Endothelial cell of umbilical vein (primary cell): Measurements from ENCODE around the gene THSD7B. TPM values are rescaled to one million over a fixed set of nuclear protein-coding genes. Genes with fewer than 3 reads are reported as not detected.

Source experiments
- BruUV-seq: library from RNA; stranded (reverse); fragments of 400-500 nt; replicated peaks from 2 replicates; lab custom pipeline; 2021; lab: Mats Ljungman, UMichigan
- CTCF ChIA-PET: fragments of 300-600, 350-600 bp; sonication (Branson Sonifier 250); formaldehyde crosslinking; loops from one replicate; lab custom pipeline; 2021; ENCODE audit warnings: antibody characterized with exemption, inconsistent platforms; lab: Charles Lee
- POLR2A ChIA-PET: fragments of 300-600, 350-600 bp; sonication (Branson Sonifier 250); formaldehyde crosslinking; loops from one replicate; lab custom pipeline; 2021; ENCODE audit warnings: antibody characterized with exemption, inconsistent platforms; lab: Charles Lee
- DNase-seq: peaks from one replicate; pipeline ENCODE4 v3.0.0-alpha.2; 2011; ENCODE audit warnings: low read depth, low spot score
- FAIRE-seq: peaks from 2 replicates; lab custom pipeline; 2011; peaks lifted over from hg19 to GRCh38; lab: Jason Lieb, UNC
- H2AFZ ChIP-seq: 2 replicates; pipeline ENCODE4 v1.6.0; 2012; ENCODE audit warnings: low read depth, low read length, control low read depth, inconsistent platforms
- H3K27ac ChIP-seq: 2 replicates; pipeline ENCODE4 v1.5.1; 2011; ENCODE audit warnings: low read depth, mild to moderate bottlenecking, control low read depth, low read length, moderate library complexity; ENCODE audit not compliant: insufficient read depth
- H3K27me3 ChIP-seq, 2 experiments: 2 replicates each; pipeline versions ENCODE4 v1.6.0 to v1.6.1; 2011; ENCODE audit warnings: low read length in 2 of 2, mixed read lengths in 1 of 2; ENCODE audit not compliant: control insufficient read depth in 2 of 2, insufficient read depth in 2 of 2
- H3K36me3 ChIP-seq, 2 experiments: 2 replicates in 1 of 2; 3 replicates in 1 of 2; pipeline ENCODE4 v1.5.1; 2011; ENCODE audit warnings: low read length in 2 of 2, mild to moderate bottlenecking in 1 of 2, moderate library complexity in 1 of 2; ENCODE audit not compliant: control insufficient read depth in 2 of 2, insufficient read depth in 2 of 2; ENCODE audit errors: extremely low read depth in 1 of 2
- H3K4me1 ChIP-seq: 3 replicates; pipeline ENCODE4 v1.5.1; 2011; ENCODE audit warnings: mild to moderate bottlenecking, low read length; ENCODE audit not compliant: control insufficient read depth, insufficient read depth; ENCODE audit errors: extremely low read depth
- H3K4me2 ChIP-seq: 2 replicates; pipeline ENCODE4 v1.6.1; 2011; ENCODE audit warnings: low read length, control low read depth, mixed read lengths; ENCODE audit not compliant: insufficient read depth
- H3K4me3 ChIP-seq, 3 experiments: fragments of 200-600 bp in 1 of 3; sonication (generic), shearing (Covaris generic) in 1 of 3; replicated peaks in 1 of 3; 2 replicates each; pipeline ENCODE4 v1.5.1; 2011 to 2016; ENCODE audit warnings: control low read depth in 3 of 3, low read length in 3 of 3, mild to moderate bottlenecking in 2 of 3, inconsistent platforms in 1 of 3, low read depth in 1 of 3, moderate library complexity in 1 of 3; ENCODE audit not compliant: insufficient read depth in 1 of 3
- H3K79me2 ChIP-seq: 2 replicates; pipeline ENCODE4 v1.6.0; 2012; ENCODE audit warnings: low read length, inconsistent platforms; ENCODE audit not compliant: control insufficient read depth, insufficient read depth
- H3K9ac ChIP-seq: replicated peaks from 2 replicates; pipeline ENCODE3; 2011; ENCODE audit warnings: low read length, control low read depth; ENCODE audit not compliant: insufficient read depth; ENCODE audit errors: extremely low read depth
- H3K9me1 ChIP-seq: replicated peaks from 3 replicates; pipeline ENCODE4 v1.6.0; 2011; ENCODE audit warnings: mild to moderate bottlenecking, low read length; ENCODE audit not compliant: control insufficient read depth, insufficient read depth; ENCODE audit errors: extremely low read depth
- H3K9me3 ChIP-seq: replicated peaks from 2 replicates; pipeline ENCODE4 v1.5.1; 2012; ENCODE audit warnings: low read length, inconsistent platforms; ENCODE audit not compliant: control insufficient read depth, insufficient read depth
- H4K20me1 ChIP-seq: replicated peaks from 2 replicates; pipeline ENCODE3; 2011; ENCODE audit warnings: mild to moderate bottlenecking, low read length; ENCODE audit not compliant: control insufficient read depth, insufficient read depth; ENCODE audit errors: extremely low read depth
- CTCF ChIP-seq, 2 donors: IDR thresholded peaks; 1 replicate in 1 of 2; 2 replicates in 1 of 2; pipeline ENCODE4 v1.5.1; 2011; ENCODE audit warnings: low read length in 2 of 2, mild to moderate bottlenecking in 2 of 2, moderate library complexity in 2 of 2, control low read depth in 1 of 2, inconsistent platforms in 1 of 2, low read depth in 1 of 2; ENCODE audit not compliant: insufficient read depth in 1 of 2; ENCODE audit errors: extremely low read depth in 1 of 2
- EZH2 ChIP-seq: IDR thresholded peaks from 2 replicates; pipeline ENCODE4 v1.6.1; 2012; ENCODE audit warnings: borderline replicate concordance, low read depth, mild to moderate bottlenecking, moderate library complexity, low read length, inconsistent platforms; ENCODE audit not compliant: severe bottlenecking
- FOS ChIP-seq: IDR thresholded peaks from 2 replicates; pipeline ENCODE4 v1.6.1; 2011; ENCODE audit warnings: mild to moderate bottlenecking, low read length, moderate library complexity, borderline replicate concordance; ENCODE audit not compliant: insufficient read depth
- GATA2 ChIP-seq: IDR thresholded peaks from 2 replicates; pipeline ENCODE4 v1.7.0; 2011; ENCODE audit warnings: low read depth, mild to moderate bottlenecking, moderate library complexity, mixed read lengths, low read length; ENCODE audit not compliant: insufficient read length, insufficient read depth
- JUN ChIP-seq: IDR thresholded peaks from 2 replicates; pipeline ENCODE4 v1.6.1; 2011; ENCODE audit warnings: borderline replicate concordance, low read depth; ENCODE audit not compliant: insufficient read length, insufficient read depth
- MAX ChIP-seq: IDR thresholded peaks from 2 replicates; pipeline ENCODE4 v1.6.1; 2011; ENCODE audit not compliant: insufficient read depth, insufficient read length
- MYC ChIP-seq: IDR thresholded peaks from one replicate; pipeline ENCODE4 v1.6.1; 2011; ENCODE audit warnings: mild to moderate bottlenecking, low read depth, low read length
- POLR2A ChIP-seq: IDR thresholded peaks from 2 replicates; pipeline ENCODE4 v1.6.1; 2012; ENCODE audit warnings: low read depth, mild to moderate bottlenecking, control low read depth, low read length
- POLR2AphosphoS5 ChIP-seq: IDR thresholded peaks from 2 replicates; pipeline ENCODE4 v1.6.1; 2012; ENCODE audit warnings: low read depth, mild to moderate bottlenecking, control low read depth, low read length, moderate library complexity; ENCODE audit not compliant: insufficient read depth
- dilution Hi-C: fragments of 300-500 bp; cut with MboI; formaldehyde crosslinking; loops from one replicate; pipeline ENCODE4 v1.15.0; 2019; ENCODE audit warnings: low sequenced_read_pairs; ENCODE audit not compliant: extremely low pct_ligation_motif_present
- intact Hi-C: fragments of 100-400 bp; cut with micrococcal nuclease; formaldehyde crosslinking; loops from one replicate; pipeline ENCODE4 v1.10.0; 2022
- polyA plus RNA-seq, 4 experiments: library from polyadenylated mRNA; depleted of rRNA in 3 of 4; stranded (reverse) in 3 of 4; unstranded in 1 of 4; fragments of >200 nt; gene quantifications; 2 replicates each; pipeline versions ENCODE4 v1.2.1 to v1.2.3, GENCODE V29; 2011 to 2012; ENCODE audit warnings: missing spikeins in 1 of 4
- total RNA-seq: library from RNA; stranded (reverse); gene quantifications from 2 replicates; pipeline ENCODE4 v1.2.3, GENCODE V29; 2021

The THSD7B gene
- total and polyA plus RNA-seq, 2 donors (not counting 3 experiments of a cell fraction or from before 2014, with no cell fraction given): 0.04 TPM; not detected in 1

- H3K4me1 ChIP-seq: no peaks in the 10 kb centered on the region
- no peak overlapping the region for H3K4me3 ChIP-seq
- dilution Hi-C loops: no loop called here
- intact Hi-C loops: no loop called here
- no peaks in the 10 kb centered on the region for H4K20me1 ChIP-seq
- no peak overlapping the region for H3K4me2 ChIP-seq
- H3K79me2 ChIP-seq: no peaks in the 10 kb centered on the region
- DNase-seq (no peak), FAIRE-seq (no peak)
- no peak for TF ChIP-seq FOS
- TF ChIP-seq GATA2: no peak
- TF ChIP-seq JUN: no peak
- TF ChIP-seq POLR2AphosphoS5: no peak
- no peak for TF ChIP-seq MAX
- no peak for TF ChIP-seq CTCF (IDR thresholded peaks at IDR 0.05; ENCODE audit: extremely low read depth in 1 of 2, insufficient read depth in 1 of 2, low read depth in 1 of 2, low read length in 2 of 2)
- TF ChIP-seq MYC: no peak
- TF ChIP-seq EZH2: no peak
- no peak for TF ChIP-seq POLR2A
- H3K9ac ChIP-seq: no peak overlapping the region
- H3K27me3 ChIP-seq: no peaks in the 10 kb centered on the region
- BruUV-seq: no TSS peak
- no peak overlapping the region for H2AFZ ChIP-seq
- H3K9me3 ChIP-seq: peaks cover 3% of the 10 kb centered on the region
- ChIA-PET CTCF (interaction anchor here (1.7 kb wide), 1 partner anchor 13 kb away, joined by 5 read pairs; no protein-coding TSS in a partner anchor), POLR2A (no interaction called here)
- H3K9me1 ChIP-seq: no peaks in the 10 kb centered on the region
- H3K27ac ChIP-seq: no peak overlapping the region
- H3K36me3 ChIP-seq: no peaks in the 10 kb centered on the region
These were observed 471.7 kb downstream of the THSD7B start for GRCh38 chr2:137237055-137237454.
